Thyroid gland (tissue), 4 donors: Measurements from ENCODE around the gene PTPRZ1. TPM values are rescaled to one million over a fixed set of nuclear protein-coding genes. Genes with fewer than 3 reads are reported as not detected.

ENCODE experiments used
- DNase-seq, 2 donors: peaks; one replicate each; pipeline ENCODE4 v3.0.0-alpha.2; 2019
- H3K27ac ChIP-seq, 3 donors: fragments of 200-600 bp; sonication (generic); 1 replicate in 2 of 3; 2 replicates in 1 of 3; pipeline ENCODE4 v1.5.1; 2016 to 2019; ENCODE audit warnings: mild to moderate bottlenecking in 1 of 3, moderate library complexity in 1 of 3
- H3K27me3 ChIP-seq: fragments of 200-600 bp; sonication (generic); one replicate; pipeline ENCODE4 v1.5.1; 2019
- H3K36me3 ChIP-seq, 2 donors: fragments of 200-600 bp; sonication (generic); one replicate each; pipeline ENCODE4 v1.5.1; 2016 to 2019
- H3K4me1 ChIP-seq, 2 donors: fragments of 200-600 bp; sonication (generic); one replicate each; pipeline ENCODE4 v1.5.1; 2017 to 2019
- H3K4me3 ChIP-seq, 3 donors: fragments of 200-600 bp; sonication (generic); replicated peaks in 1 of 3; 1 replicate in 2 of 3; 2 replicates in 1 of 3; pipeline ENCODE4 v1.5.1; 2016; ENCODE audit warnings: mild to moderate bottlenecking in 1 of 3
- H3K9me3 ChIP-seq: fragments of 200-600 bp; sonication (generic); one replicate; pipeline ENCODE4 v1.5.1; 2017
- POLR2A ChIP-seq, 2 donors: fragments of 450-650 bp; IDR thresholded peaks; one replicate each; pipeline ENCODE4 v1.6.1; 2017; ENCODE audit warnings: antibody characterized with exemption in 2 of 2, mild to moderate bottlenecking in 2 of 2, moderate library complexity in 1 of 2
- WGBS, 2 donors: methylation state at CpG; one replicate each; pipeline ENCODE4 v1.1.5; 2017; 5-methylcytosine and 5-hydroxymethylcytosine counted together
- intact Hi-C: fragments of 100-400 bp; cut with DNase I; formaldehyde crosslinking; loops from one replicate; pipeline ENCODE4 v1.15.1; 2023
- total RNA-seq, 4 donors: library from RNA; depleted of rRNA; stranded (reverse); fragments of >200 nt; gene quantifications; one replicate each; pipeline ENCODE4 v1.2.3, GENCODE V29; 2016
- TF ChIP-seq, protein P1 (sequence below), 6 experiments: fragments of 200-600 bp in 3 of 6; fragments of 450-650 bp in 3 of 6; sonication (generic) in 3 of 6; IDR thresholded peaks; one replicate each; pipeline ENCODE4 v1.5.1; 2016 to 2019; ENCODE audit warnings: antibody characterized with exemption in 6 of 6, mild to moderate bottlenecking in 2 of 6, inconsistent platforms in 1 of 6, moderate library complexity in 1 of 6

The PTPRZ1 gene
- total RNA-seq, 4 donors from 2014 or later: 0.10 to 0.67 (median 0.11) TPM; not detected in 1

DNA sequence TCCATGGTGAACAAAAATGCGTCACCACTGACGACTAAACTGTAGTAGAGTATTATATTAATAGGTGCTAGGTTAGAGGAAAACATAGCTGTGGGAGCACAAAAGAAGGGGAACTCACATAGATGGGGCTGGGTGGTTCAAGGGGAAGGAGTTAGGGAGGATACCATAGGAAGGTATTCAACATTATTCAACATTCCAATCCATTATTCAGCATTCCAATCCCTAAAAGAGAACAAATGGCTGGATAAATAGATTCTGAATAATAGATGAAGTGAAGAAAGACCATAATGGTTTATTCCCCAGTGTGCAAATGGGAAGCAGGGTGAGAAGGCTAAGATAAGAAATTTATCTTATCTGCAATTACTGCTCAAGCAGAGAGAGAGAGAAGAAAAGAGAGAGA lies 209.7 kb downstream of the PTPRZ1 start:
- TF ChIP-seq, protein P1, sequence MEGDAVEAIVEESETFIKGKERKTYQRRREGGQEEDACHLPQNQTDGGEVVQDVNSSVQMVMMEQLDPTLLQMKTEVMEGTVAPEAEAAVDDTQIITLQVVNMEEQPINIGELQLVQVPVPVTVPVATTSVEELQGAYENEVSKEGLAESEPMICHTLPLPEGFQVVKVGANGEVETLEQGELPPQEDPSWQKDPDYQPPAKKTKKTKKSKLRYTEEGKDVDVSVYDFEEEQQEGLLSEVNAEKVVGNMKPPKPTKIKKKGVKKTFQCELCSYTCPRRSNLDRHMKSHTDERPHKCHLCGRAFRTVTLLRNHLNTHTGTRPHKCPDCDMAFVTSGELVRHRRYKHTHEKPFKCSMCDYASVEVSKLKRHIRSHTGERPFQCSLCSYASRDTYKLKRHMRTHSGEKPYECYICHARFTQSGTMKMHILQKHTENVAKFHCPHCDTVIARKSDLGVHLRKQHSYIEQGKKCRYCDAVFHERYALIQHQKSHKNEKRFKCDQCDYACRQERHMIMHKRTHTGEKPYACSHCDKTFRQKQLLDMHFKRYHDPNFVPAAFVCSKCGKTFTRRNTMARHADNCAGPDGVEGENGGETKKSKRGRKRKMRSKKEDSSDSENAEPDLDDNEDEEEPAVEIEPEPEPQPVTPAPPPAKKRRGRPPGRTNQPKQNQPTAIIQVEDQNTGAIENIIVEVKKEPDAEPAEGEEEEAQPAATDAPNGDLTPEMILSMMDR (IDR thresholded peaks at IDR 0.05): no peak
- TF ChIP-seq POLR2A (IDR thresholded peaks at IDR 0.05): no peak
- 95 to 96% methylated on average over 2 of the region's 2 CpGs for WGBS, 2 donors

DNA sequence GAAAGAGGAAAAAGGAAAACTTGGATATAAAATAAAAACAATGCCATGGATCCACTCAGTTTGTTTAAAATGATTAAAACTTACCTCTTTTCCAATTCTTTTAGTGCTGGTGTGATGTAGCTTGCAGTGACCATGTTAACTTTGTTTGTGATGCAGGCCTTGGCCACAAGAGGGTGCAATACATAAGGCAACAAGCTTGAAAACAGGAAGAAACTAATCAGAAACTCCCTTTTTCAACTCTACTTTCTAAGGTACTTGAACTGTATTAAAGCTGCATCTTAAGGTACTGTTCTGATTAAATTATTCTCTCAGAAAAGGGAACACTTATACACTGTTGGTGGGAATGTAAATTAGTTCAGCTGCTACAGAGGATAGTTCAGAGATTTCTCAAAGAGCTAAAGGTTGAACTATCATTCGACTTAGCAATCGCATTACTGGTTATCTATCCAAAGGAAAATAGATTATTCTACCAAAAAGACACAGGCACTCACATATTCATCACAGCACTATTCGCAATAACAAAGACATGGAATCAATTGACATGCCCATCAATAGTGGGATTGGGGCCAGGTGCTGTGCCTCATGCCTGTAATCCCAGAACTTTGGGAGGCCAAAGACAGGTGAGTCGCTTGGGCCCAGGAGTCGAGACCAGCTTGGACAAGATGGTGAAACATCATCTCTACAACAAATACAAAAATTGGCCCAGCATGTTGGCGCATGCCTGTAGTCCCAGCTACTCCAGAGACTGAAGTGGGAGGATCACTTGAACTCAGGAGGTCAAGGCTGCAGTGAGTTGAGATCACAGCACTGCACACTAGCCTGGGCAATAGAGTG lies 220.2 kb downstream of the PTPRZ1 start:
- DNase-seq: peak; percentile 60 to 75
- Histone ChIP-seq H3K36me3 (peaks cover 0 to 2% of the 10 kb centered on the region in 2 donors), H3K27ac (no peak overlapping the region), H3K27me3 (no peaks in the 10 kb centered on the region), H3K4me1 (no peaks in the 10 kb centered on the region), H3K9me3 (no peaks in the 10 kb centered on the region), H3K4me3 (no peak overlapping the region)
- 90 to 97% methylated on average over 6 of the region's 6 CpGs for WGBS, 2 donors
- intact Hi-C loops: no loop called here
- TF ChIP-seq POLR2A (IDR thresholded peaks at IDR 0.05): no peak
- TF ChIP-seq, protein P1 (IDR thresholded peaks at IDR 0.05): peak in 5 of 6 experiments; percentile 46 to 86 (median 63)

More for the DNA sequence above, 209.7 kb downstream of the PTPRZ1 start:
- Histone ChIP-seq H3K4me3 (no peak overlapping the region), H3K36me3 (peaks cover 0 to 16% of the 10 kb centered on the region in 2 donors), H3K27ac (no peak overlapping the region), H3K4me1 (no peaks in the 10 kb centered on the region), H3K9me3 (no peaks in the 10 kb centered on the region), H3K27me3 (no peaks in the 10 kb centered on the region)
- intact Hi-C loops: no loop called here
- no peak for DNase-seq

DNA sequence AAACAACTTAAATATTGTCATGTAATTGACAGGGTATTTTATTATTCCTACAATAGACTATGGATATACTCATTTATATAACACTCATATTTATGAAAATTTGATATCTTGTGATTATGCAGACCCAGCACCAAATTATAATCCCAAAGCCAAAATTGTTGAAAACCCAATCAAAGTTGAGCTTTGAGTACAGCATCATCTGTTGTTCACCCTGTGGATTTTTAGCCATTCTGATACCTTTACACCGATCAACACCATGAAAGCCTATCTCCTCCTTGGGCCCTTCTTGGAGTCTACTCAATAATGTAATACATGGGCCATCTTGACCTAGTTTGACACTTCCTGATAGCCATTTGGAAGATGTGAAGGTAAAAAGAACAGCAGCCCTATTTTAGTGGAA lies 221.6 kb downstream of the PTPRZ1 start:
- intact Hi-C loops: no loop called here
- no peak for DNase-seq
- 96 to 100% methylated on average over 1 of the region's 1 CpG for WGBS, 2 donors

DNA sequence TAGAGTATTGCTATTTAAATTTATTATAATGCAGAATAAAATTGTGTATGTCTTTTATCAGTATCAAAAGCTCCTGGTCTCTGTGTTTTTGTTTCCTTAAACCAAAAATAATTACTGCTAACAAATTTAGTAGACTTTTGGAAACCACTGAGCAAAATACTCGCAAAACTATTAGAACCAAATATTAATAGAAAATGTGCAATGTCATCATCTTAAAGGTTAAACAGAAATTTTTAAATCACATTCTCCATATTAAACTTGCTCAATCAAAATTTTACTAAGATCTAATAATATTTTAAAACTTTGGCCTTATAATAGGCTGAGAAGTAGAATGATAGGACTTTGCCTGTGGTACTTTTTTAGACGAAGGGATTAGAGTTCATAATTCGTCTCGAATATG lies 222.7 kb downstream of the PTPRZ1 start:
- H3K36me3 ChIP-seq: peaks cover 2 to 5% of the 10 kb centered on the region in 2 donors
- H3K9me3 ChIP-seq: no peaks in the 10 kb centered on the region
- no peaks in the 10 kb centered on the region for H3K27me3 ChIP-seq
- TF ChIP-seq, protein P1 (IDR thresholded peaks at IDR 0.05): no peak
- TF ChIP-seq POLR2A (IDR thresholded peaks at IDR 0.05): no peak
- intact Hi-C loops: no loop called here
- H3K4me3 ChIP-seq: no peak overlapping the region
- H3K4me1 ChIP-seq: no peaks in the 10 kb centered on the region
- no peak overlapping the region for H3K27ac ChIP-seq
- no peak for DNase-seq
- WGBS, 2 donors: 83 to 97% methylated on average over 4 of the region's 4 CpGs

More for the DNA sequence above, 221.6 kb downstream of the PTPRZ1 start:
- H3K27me3 ChIP-seq: no peaks in the 10 kb centered on the region
- no peaks in the 10 kb centered on the region for H3K9me3 ChIP-seq
- TF ChIP-seq, protein P1 (IDR thresholded peaks at IDR 0.05): no peak
- no peak for TF ChIP-seq POLR2A (IDR thresholded peaks at IDR 0.05)
- no peak overlapping the region for H3K4me3 ChIP-seq
- no peak overlapping the region for H3K27ac ChIP-seq
- peaks cover 0 to 2% of the 10 kb centered on the region in 2 donors for H3K36me3 ChIP-seq
- H3K4me1 ChIP-seq: no peaks in the 10 kb centered on the region

DNA sequence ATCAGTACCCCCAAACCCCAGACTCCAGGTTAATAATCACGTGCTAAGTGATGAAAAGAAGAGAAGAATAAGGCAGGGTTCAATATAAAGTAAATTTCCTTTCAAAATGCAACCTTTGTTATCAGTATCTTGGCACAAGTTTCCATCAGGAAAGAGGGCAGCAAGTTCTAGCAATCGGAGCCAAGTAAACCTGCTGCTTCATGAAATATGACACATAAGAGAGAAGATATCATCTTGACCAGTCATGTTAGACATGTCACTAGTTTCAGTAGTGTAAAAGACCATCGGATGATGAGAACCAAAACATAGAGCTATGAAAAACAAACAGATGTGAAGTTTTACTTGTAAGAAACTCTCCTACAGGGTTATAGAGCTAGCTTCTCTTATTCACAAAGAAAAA lies 227.1 kb downstream of the PTPRZ1 start:
- H3K27me3 ChIP-seq: no peaks in the 10 kb centered on the region
- peaks cover 0 to 8% of the 10 kb centered on the region in 2 donors for H3K36me3 ChIP-seq
- WGBS, 2 donors: 88% methylated on average over 3 of the region's 3 CpGs
- intact Hi-C loops: no loop called here
- no peak for TF ChIP-seq POLR2A (IDR thresholded peaks at IDR 0.05)
- TF ChIP-seq, protein P1 (IDR thresholded peaks at IDR 0.05): no peak
- H3K4me3 ChIP-seq: no peak overlapping the region
- no peak overlapping the region for H3K27ac ChIP-seq
- H3K9me3 ChIP-seq: no peaks in the 10 kb centered on the region
- DNase-seq: no peak
- no peaks in the 10 kb centered on the region for H3K4me1 ChIP-seq
